Neural cell (in vitro differentiated cells): ENCODE results near the gene ZNF446. TPM values are rescaled to one million over a fixed set of nuclear protein-coding genes. Genes with fewer than 3 reads are reported as not detected.
A peak's percentile ranks its signal among the peaks of the same experiment; 100 is the strongest.

Experiments
- H2AFZ ChIP-seq: fragments of 200-600, 300-800 bp; sonication (generic), shearing (Covaris generic); 2 replicates; pipeline ENCODE4 v1.6.0; 2014; ENCODE audit warnings: low read depth, mild to moderate bottlenecking, antibody characterized with exemption, low read length, moderate library complexity
- H3F3A ChIP-seq: fragments of 200-600 bp; shearing (Covaris generic); 2 replicates; pipeline ENCODE4 v1.6.1; 2016; ENCODE audit warnings: mild to moderate bottlenecking, moderate library complexity, mixed read lengths, antibody characterized with exemption, low read length; ENCODE audit not compliant: insufficient read depth, poor library complexity, severe bottlenecking
- H3K27ac ChIP-seq: fragments of 200-600, 300-800 bp; sonication (generic), shearing (Covaris generic); 2 replicates; pipeline ENCODE4 v1.5.1; 2014; ENCODE audit warnings: mild to moderate bottlenecking, low read length, moderate library complexity
- H3K27me3 ChIP-seq: fragments of 300-800, 200-600 bp; sonication (generic), shearing (Covaris generic); 2 replicates; pipeline ENCODE4 v1.6.0; 2014; ENCODE audit warnings: mild to moderate bottlenecking, low read depth, low read length, moderate library complexity; ENCODE audit not compliant: insufficient read depth
- H3K36me3 ChIP-seq: fragments of 300-800, 200-600 bp; sonication (generic), shearing (Covaris generic); 2 replicates; pipeline ENCODE4 v1.5.1; 2014; ENCODE audit warnings: mild to moderate bottlenecking, antibody characterized with exemption, low read length, moderate library complexity; ENCODE audit not compliant: insufficient read depth
- H3K4me2 ChIP-seq: fragments of 300-800, 200-600 bp; sonication (generic), shearing (Covaris generic); 2 replicates; pipeline ENCODE4 v1.6.0; 2014; ENCODE audit warnings: mild to moderate bottlenecking, low read length
- H3K4me3 ChIP-seq: fragments of 300-800, 200-600 bp; sonication (generic), shearing (Covaris generic); 2 replicates; pipeline ENCODE4 v1.5.1; 2014; ENCODE audit warnings: mild to moderate bottlenecking, low read length, moderate library complexity
- H3K79me2 ChIP-seq: fragments of 200-600 bp; shearing (Covaris generic); replicated peaks from 2 replicates; pipeline ENCODE4 v1.6.0; 2014; ENCODE audit warnings: mild to moderate bottlenecking, low read length, moderate library complexity; ENCODE audit not compliant: insufficient read depth
- H3K9ac ChIP-seq: fragments of 300-800, 200-600 bp; sonication (generic), shearing (Covaris generic); 2 replicates; pipeline ENCODE4 v1.6.1; 2016; ENCODE audit warnings: mild to moderate bottlenecking, low read length, mixed read lengths
- H3K9me2 ChIP-seq: fragments of 200-600 bp; shearing (Covaris generic); 2 replicates; pipeline ENCODE4 v1.6.1; 2016; ENCODE audit warnings: mild to moderate bottlenecking, low read length, mixed read lengths; ENCODE audit not compliant: insufficient read depth
- H3K9me3 ChIP-seq: fragments of 200-600, 300-800 bp; sonication (generic), shearing (Covaris generic); 2 replicates; pipeline ENCODE4 v1.6.1; 2016; ENCODE audit warnings: mild to moderate bottlenecking, mixed run types, low read length, moderate library complexity, mixed read lengths
- H4K20me1 ChIP-seq: fragments of 200-600 bp; shearing (Covaris generic); 2 replicates; pipeline ENCODE4 v1.6.1; 2016; ENCODE audit warnings: mild to moderate bottlenecking, mixed run types; ENCODE audit not compliant: insufficient read depth
- CTCF ChIP-seq: fragments of 450-650 bp; IDR thresholded peaks from 2 replicates; pipeline ENCODE4 v1.5.1; 2014; ENCODE audit warnings: antibody characterized with exemption, mild to moderate bottlenecking, moderate library complexity; ENCODE audit not compliant: poor library complexity, severe bottlenecking
- EP300 ChIP-seq: fragments of 450-650 bp; conservative IDR thresholded peaks from 2 replicates; pipeline ENCODE4 v1.6.1; 2014; ENCODE audit warnings: antibody characterized with exemption, mild to moderate bottlenecking, moderate library complexity; ENCODE audit not compliant: poor library complexity, severe bottlenecking
- EZH2 ChIP-seq: fragments of 200-600, 300-800 bp; shearing (Covaris generic), sonication (generic); IDR thresholded peaks from 2 replicates; pipeline ENCODE4 v1.6.1; 2014; ENCODE audit warnings: antibody characterized with exemption, low read length, borderline replicate concordance, mild to moderate bottlenecking; ENCODE audit not compliant: insufficient read depth, poor library complexity, severe bottlenecking
- MXI1 ChIP-seq: fragments of 450-650 bp; conservative IDR thresholded peaks from 2 replicates; pipeline ENCODE4 v1.6.1; 2014; ENCODE audit warnings: antibody characterized with exemption, mild to moderate bottlenecking; ENCODE audit not compliant: poor library complexity, severe bottlenecking
- POLR2AphosphoS5 ChIP-seq: IDR thresholded peaks from 2 replicates; pipeline ENCODE4 v1.6.1; 2012
- RAD21 ChIP-seq: fragments of 450-650 bp; conservative IDR thresholded peaks from 2 replicates; pipeline ENCODE4 v1.6.1; 2014; ENCODE audit warnings: antibody characterized with exemption, mild to moderate bottlenecking, moderate library complexity
- REST ChIP-seq: IDR thresholded peaks from 2 replicates; pipeline ENCODE4 v1.6.1; 2012; ENCODE audit warnings: borderline replicate concordance
- SMC3 ChIP-seq: fragments of 450-650 bp; conservative IDR thresholded peaks from 2 replicates; pipeline ENCODE4 v1.6.1; 2014; ENCODE audit warnings: antibody characterized with exemption, mild to moderate bottlenecking, moderate library complexity; ENCODE audit not compliant: poor library complexity
- TAF1 ChIP-seq: IDR thresholded peaks from 2 replicates; pipeline ENCODE4 v1.6.1; 2012; ENCODE audit warnings: low read depth
- polyA plus RNA-seq: library from polyadenylated mRNA; depleted of rRNA; stranded (reverse); fragments of >200 nt; gene quantifications from 2 replicates; pipeline ENCODE4 v1.2.3, GENCODE V29; 2014

Gene ZNF446
- polyA plus RNA-seq, 1 donor from 2014 or later: 18.2 TPM

GRCh38 chr19:58477130-58477529 lies 978 bp downstream of the ZNF446 start:
- peak overlapping the region; percentile 94 for H3K4me3 ChIP-seq
- TF ChIP-seq TAF1 (no peak), MXI1 (no peak), REST (no peak), POLR2AphosphoS5 (no peak), EZH2 (no peak), EP300 (no peak), SMC3 (no peak), CTCF (no peak), RAD21 (no peak)
- H3K79me2 ChIP-seq: no peaks in the 10 kb centered on the region
- H3K36me3 ChIP-seq: peaks cover 5% of the 10 kb centered on the region
- peak overlapping the region; percentile 90 for H3K9ac ChIP-seq
- peak overlapping the region; percentile 89 for H3K27ac ChIP-seq
- no peaks in the 10 kb centered on the region for H3K9me3 ChIP-seq
- no peak overlapping the region for H2AFZ ChIP-seq
- no peaks in the 10 kb centered on the region for H3K9me2 ChIP-seq
- H3F3A ChIP-seq: no peaks in the 10 kb centered on the region
- H3K27me3 ChIP-seq: no peaks in the 10 kb centered on the region
- H3K4me2 ChIP-seq: peak overlapping the region; percentile 89
- H4K20me1 ChIP-seq: no peaks in the 10 kb centered on the region

- H3K36me3 ChIP-seq: peaks cover 5% of the 10 kb centered on the region
- no peaks in the 10 kb centered on the region for H3K27me3 ChIP-seq
- H3K9ac ChIP-seq: no peak overlapping the region
- no peaks in the 10 kb centered on the region for H3K9me2 ChIP-seq
- H3K79me2 ChIP-seq: no peaks in the 10 kb centered on the region
- H3F3A ChIP-seq: no peaks in the 10 kb centered on the region
- no peaks in the 10 kb centered on the region for H3K9me3 ChIP-seq
- no peak for TF ChIP-seq EP300
- no peak for TF ChIP-seq MXI1
- no peak for TF ChIP-seq CTCF
- no peak for TF ChIP-seq RAD21
- TF ChIP-seq TAF1: no peak
- no peak for TF ChIP-seq REST
- no peak for TF ChIP-seq POLR2AphosphoS5
- TF ChIP-seq EZH2: no peak
- no peak for TF ChIP-seq SMC3
- H3K4me2 ChIP-seq: no peak overlapping the region
- no peaks in the 10 kb centered on the region for H4K20me1 ChIP-seq
- H3K4me3 ChIP-seq: no peak overlapping the region
- no peak overlapping the region for H3K27ac ChIP-seq
- no peak overlapping the region for H2AFZ ChIP-seq
Observed at GRCh38 chr19:58477871-58478270, 1.7 kb downstream of the ZNF446 start.
